ENCODE data around the gene DCLK1. TPM values are rescaled to one million over a fixed set of nuclear protein-coding genes. Genes with fewer than 3 reads are reported as not detected.

Gene DCLK1
- total RNA-seq, 1 experiment from 2014 or later = 2.2 TPM

- H3K27me3 ChIP-seq (replicated peaks) = no peaks in the 10 kb centered on the region
- no peaks in the 10 kb centered on the region for H3K9me3 ChIP-seq (replicated peaks)
- H3K27ac ChIP-seq = no peak overlapping the region
- no peak overlapping the region for H3K4me3 ChIP-seq
- no peak for DNase-seq (ENCODE audit: low read depth in 1 of 2, low spot score in 2 of 2)
- H3K4me1 ChIP-seq (replicated peaks) = peaks cover 70% of the 10 kb centered on the region
- no peaks in the 10 kb centered on the region for H3K36me3 ChIP-seq
Measured at GRCh38 chr13:35767256-35767976, 363.8 kb downstream of the DCLK1 start.

GRCh38 chr13:35766663-35767062, 364.5 kb downstream of the DCLK1 start:
- Histone ChIP-seq H3K27me3 (replicated peaks) (no peaks in the 10 kb centered on the region), H3K9me3 (replicated peaks) (no peaks in the 10 kb centered on the region), H3K36me3 (no peaks in the 10 kb centered on the region), H3K4me3 (no peak overlapping the region), H3K4me1 (replicated peaks) (peaks cover 64% of the 10 kb centered on the region), H3K27ac (no peak overlapping the region)
- no peak for DNase-seq (ENCODE audit: low read depth in 1 of 2, low spot score in 2 of 2)

DNA sequence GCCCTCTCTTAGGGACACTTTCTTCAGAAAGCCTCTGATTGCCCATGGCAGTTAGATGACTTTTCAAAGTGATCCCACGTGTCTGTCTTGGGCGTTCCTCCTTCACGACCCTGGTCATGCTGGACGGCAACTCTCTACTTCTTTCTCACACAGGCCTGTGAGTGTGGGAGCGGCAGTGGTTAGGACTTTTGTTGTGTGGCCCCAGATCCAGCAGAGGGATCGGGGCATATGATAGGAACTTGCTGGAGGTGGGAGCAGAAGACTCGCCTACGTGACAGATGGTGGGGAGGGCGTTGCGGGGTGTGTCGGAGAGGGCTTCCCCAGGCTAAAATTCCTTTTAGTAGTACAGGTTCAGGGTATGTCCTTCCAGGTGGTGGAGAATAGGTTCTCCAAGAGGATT, 365.2 kb downstream of the DCLK1 start:
- no peak overlapping the region for H3K27ac ChIP-seq
- H3K4me1 ChIP-seq (replicated peaks) = peaks cover 57% of the 10 kb centered on the region
- no peak overlapping the region for H3K4me3 ChIP-seq
- no peaks in the 10 kb centered on the region for H3K36me3 ChIP-seq
- no peak for DNase-seq (ENCODE audit: low read depth in 1 of 2, low spot score in 2 of 2)
- H3K9me3 ChIP-seq (replicated peaks) = no peaks in the 10 kb centered on the region
- no peaks in the 10 kb centered on the region for H3K27me3 ChIP-seq (replicated peaks)

DNA sequence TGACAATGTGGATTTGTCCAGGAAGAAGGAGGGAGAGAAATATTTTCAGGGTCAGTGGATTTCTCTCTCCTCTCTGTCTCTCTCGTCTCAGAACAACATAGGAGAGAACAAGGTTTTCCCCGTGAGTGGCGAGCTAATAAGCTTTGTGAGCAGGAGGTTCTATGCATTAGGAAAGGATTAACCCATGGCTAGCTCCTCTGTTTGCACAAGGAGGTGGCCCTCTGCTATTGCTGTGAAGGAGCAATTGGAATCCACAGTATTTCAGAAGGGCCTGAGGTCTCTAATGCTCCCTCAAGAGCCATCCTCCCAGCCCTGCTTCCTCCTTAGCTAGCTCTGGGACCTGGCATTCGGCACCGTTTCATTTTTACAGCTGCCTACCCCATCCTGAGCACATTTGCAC, 365.8 kb downstream of the DCLK1 start:
- no peaks in the 10 kb centered on the region for H3K27me3 ChIP-seq (replicated peaks)
- H3K36me3 ChIP-seq = no peaks in the 10 kb centered on the region
- no peaks in the 10 kb centered on the region for H3K9me3 ChIP-seq (replicated peaks)
- DNase-seq (ENCODE audit: low read depth in 1 of 2, low spot score in 2 of 2) = peak in 1 of 2 experiments; percentile 12
- no peak overlapping the region for H3K4me3 ChIP-seq
- peak overlapping the region; percentile 57 for H3K27ac ChIP-seq
- peaks cover 51% of the 10 kb centered on the region for H3K4me1 ChIP-seq (replicated peaks)

DNA sequence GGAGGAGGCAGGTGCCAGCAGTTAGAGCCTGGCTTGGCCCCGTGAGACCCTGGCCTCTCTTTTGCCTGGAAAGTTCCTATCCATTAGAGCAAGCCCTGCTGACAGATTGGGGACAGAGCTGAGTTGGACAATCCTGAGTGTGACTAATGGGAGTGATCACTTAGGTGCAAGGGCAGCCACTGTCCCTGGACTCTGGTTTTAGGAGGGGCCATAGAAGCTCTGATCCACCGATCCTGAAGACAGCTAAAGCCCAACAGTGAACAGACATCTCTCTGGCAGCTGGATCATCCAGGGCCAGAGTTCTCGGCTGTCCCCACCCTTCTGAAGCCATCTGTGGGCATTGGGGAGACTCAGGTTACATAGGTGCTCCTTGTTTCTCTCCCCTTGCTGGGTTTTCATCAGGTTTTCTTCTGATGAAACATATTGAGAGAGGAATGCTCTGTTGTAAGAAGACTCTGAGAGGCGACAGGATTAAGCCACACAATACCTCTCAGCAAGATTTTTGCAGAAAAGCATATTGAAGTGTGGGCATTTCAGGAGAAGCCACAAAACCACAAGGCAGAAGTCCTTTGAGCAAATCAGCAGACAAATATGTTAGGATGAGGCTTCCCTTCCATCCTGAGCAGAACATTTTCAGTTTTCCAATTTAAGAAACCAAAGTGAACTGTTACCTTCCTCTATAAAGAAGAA, 366.7 kb downstream of the DCLK1 start:
- H3K4me3 ChIP-seq = no peak overlapping the region
- peak in 1 of 2 experiments; percentile 63 for DNase-seq (ENCODE audit: low read depth in 1 of 2, low spot score in 2 of 2)
- H3K27me3 ChIP-seq (replicated peaks) = no peaks in the 10 kb centered on the region
- H3K9me3 ChIP-seq (replicated peaks) = no peaks in the 10 kb centered on the region
- peaks cover 42% of the 10 kb centered on the region for H3K4me1 ChIP-seq (replicated peaks)
- H3K27ac ChIP-seq = peak overlapping the region; percentile 57
- no peaks in the 10 kb centered on the region for H3K36me3 ChIP-seq

DNA sequence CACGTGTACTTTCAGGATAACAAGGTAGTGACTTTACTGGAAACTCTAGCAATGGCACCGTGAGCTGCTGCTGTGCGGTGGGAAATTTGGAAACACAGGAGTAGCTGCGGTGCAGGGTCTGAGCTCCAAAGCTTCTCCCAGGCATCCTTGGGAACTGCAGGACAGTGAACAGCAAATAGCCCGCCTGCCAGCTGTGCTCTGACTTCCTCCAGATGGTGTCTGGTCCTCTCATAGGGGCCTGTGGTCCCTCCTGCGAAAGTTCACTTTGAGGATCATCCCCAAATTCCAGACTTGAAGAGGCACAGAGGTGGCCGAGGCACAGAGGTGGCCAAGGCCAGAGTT, 367.4 kb downstream of the DCLK1 start:
- no peaks in the 10 kb centered on the region for H3K9me3 ChIP-seq (replicated peaks)
- no peaks in the 10 kb centered on the region for H3K36me3 ChIP-seq

DNA sequence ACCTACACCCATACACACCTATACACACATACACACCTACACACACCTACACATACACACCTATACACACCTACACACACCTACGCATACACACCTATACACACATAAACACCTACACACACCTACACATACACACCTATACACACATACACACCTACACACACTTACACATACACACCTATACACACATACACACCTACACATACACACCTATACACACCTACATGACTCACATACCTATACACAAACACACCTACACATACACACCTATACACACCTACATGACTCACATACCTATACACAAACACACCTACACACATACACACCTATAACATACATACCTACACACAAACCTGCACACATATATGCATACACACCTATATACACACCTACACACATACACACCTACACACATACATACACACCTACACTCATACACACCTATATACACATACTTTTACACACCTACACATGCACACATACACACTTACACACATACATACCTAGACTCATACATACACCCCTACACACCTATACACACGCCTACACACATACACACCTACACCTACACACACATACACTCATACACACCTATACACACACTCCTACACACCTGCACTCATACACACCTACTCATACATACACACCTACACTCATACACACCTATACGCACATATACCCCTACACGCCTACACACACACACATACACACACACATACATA, 368.0 kb downstream of the DCLK1 start:
- DNase-seq (ENCODE audit: low read depth in 1 of 2, low spot score in 2 of 2) = no peak
- no peak overlapping the region for H3K27ac ChIP-seq
- no peaks in the 10 kb centered on the region for H3K36me3 ChIP-seq
- H3K9me3 ChIP-seq (replicated peaks) = no peaks in the 10 kb centered on the region
- no peaks in the 10 kb centered on the region for H3K27me3 ChIP-seq (replicated peaks)
- no peak overlapping the region for H3K4me3 ChIP-seq
- peaks cover 30% of the 10 kb centered on the region for H3K4me1 ChIP-seq (replicated peaks)

More for the DNA sequence above, 367.4 kb downstream of the DCLK1 start:
- H3K4me1 ChIP-seq (replicated peaks) = peaks cover 35% of the 10 kb centered on the region
- H3K4me3 ChIP-seq = no peak overlapping the region
- no peaks in the 10 kb centered on the region for H3K27me3 ChIP-seq (replicated peaks)
- DNase-seq (ENCODE audit: low read depth in 1 of 2, low spot score in 2 of 2) = no peak
- H3K27ac ChIP-seq = no peak overlapping the region

DNA sequence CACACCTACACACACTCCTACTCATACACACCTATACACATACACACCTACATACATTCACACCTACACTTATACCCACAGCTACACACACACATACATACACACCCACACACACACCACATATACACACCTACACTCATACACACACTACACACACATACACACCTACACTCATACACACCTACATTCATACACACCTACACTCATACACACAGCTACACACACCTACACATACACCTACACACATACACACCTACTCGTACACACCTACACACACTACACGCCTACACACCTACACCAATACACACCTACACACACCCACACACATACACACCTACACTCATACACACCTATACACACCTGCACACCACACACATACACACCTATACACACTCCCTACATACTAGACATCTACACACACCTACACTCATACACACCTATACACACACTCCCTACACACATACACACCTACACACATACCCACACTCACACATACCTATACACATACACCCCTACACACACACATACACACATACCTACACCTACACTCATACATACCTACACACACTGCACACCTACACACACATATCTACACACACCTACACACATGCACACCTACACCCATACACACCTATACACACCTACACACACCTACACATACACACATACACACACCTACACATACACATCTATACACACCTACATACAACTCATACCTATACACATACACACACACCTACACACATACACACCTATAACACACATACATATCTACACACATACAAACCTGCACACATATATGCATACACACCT, 369.5 kb downstream of the DCLK1 start:
- Histone ChIP-seq H3K27ac (no peak overlapping the region), H3K36me3 (no peaks in the 10 kb centered on the region), H3K9me3 (replicated peaks) (no peaks in the 10 kb centered on the region), H3K4me3 (no peak overlapping the region), H3K27me3 (replicated peaks) (no peaks in the 10 kb centered on the region), H3K4me1 (replicated peaks) (peaks cover 24% of the 10 kb centered on the region)
- no peak for DNase-seq (ENCODE audit: low read depth in 1 of 2, low spot score in 2 of 2)

DNA sequence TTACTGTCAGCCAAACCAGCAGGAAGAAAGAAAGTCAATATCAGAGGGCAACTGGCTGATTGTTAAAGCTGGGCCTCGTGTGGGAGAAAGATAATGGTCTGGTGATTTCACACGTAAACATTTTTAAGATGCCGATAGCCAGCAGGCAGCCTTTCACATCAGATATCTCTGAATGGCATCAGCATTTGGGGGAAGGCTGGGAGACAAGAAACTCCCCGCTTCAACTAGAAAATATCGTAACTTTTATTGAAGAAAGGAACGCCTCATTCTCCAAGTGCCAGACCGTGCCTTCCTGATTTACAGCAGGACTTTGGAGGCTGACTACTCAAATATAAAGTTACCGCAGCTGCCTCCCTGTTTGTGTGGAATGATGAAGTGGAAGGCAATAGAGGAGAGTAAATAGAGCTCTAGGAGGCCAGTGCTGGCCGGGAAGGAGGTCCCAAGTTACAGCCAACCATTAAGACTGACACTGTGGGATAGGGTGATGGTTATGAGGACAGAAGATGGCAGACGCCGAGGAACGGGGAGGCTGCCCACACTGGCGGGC, 370.4 kb downstream of the DCLK1 start:
- Histone ChIP-seq H3K9me3 (replicated peaks) (no peaks in the 10 kb centered on the region), H3K4me1 (replicated peaks) (peaks cover 22% of the 10 kb centered on the region), H3K4me3 (no peak overlapping the region), H3K27ac (no peak overlapping the region), H3K27me3 (replicated peaks) (no peaks in the 10 kb centered on the region), H3K36me3 (no peaks in the 10 kb centered on the region)
- DNase-seq (ENCODE audit: low read depth in 1 of 2, low spot score in 2 of 2) = no peak

GRCh38 chr13:35747594-35747993, 383.6 kb downstream of the DCLK1 start:
- no peak overlapping the region for H3K4me3 ChIP-seq
- no peaks in the 10 kb centered on the region for H3K9me3 ChIP-seq (replicated peaks)
- H3K36me3 ChIP-seq = no peaks in the 10 kb centered on the region
- no peaks in the 10 kb centered on the region for H3K27me3 ChIP-seq (replicated peaks)
- no peak overlapping the region for H3K27ac ChIP-seq
- no peaks in the 10 kb centered on the region for H3K4me1 ChIP-seq (replicated peaks)
- DNase-seq (ENCODE audit: low read depth in 1 of 2, low spot score in 2 of 2) = no peak

- DNase-seq (ENCODE audit: low read depth in 1 of 2, low spot score in 2 of 2) = no peak
- no peak overlapping the region for H3K4me3 ChIP-seq
- H3K27ac ChIP-seq = no peak overlapping the region
- no peaks in the 10 kb centered on the region for H3K27me3 ChIP-seq (replicated peaks)
- no peaks in the 10 kb centered on the region for H3K4me1 ChIP-seq (replicated peaks)
- no peaks in the 10 kb centered on the region for H3K36me3 ChIP-seq
- H3K9me3 ChIP-seq (replicated peaks) = no peaks in the 10 kb centered on the region
Measured at GRCh38 chr13:35744566-35745178, 386.5 kb downstream of the DCLK1 start.

DNA sequence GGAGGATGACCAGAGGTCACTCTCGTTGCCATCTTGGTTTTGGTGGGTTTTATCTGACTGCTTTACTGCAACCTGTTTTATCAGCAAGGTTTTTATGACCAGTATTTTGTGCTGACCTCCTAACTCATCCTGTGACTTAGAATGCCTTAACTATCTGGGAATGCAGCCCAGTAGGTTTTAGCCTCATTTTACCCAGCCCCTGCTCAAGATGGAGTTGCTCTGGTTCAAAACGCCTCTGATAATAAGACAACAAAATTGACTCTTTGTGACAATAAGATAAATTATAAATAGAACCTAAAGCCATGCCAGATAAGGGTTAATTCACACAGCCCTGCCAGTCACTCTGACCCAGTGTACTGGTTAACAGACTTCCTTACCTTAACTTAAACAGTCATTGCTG, 387.0 kb downstream of the DCLK1 start:
- Histone ChIP-seq H3K27me3 (replicated peaks) (no peaks in the 10 kb centered on the region), H3K4me1 (replicated peaks) (no peaks in the 10 kb centered on the region), H3K9me3 (replicated peaks) (no peaks in the 10 kb centered on the region), H3K36me3 (no peaks in the 10 kb centered on the region), H3K27ac (no peak overlapping the region), H3K4me3 (no peak overlapping the region)
- DNase-seq (ENCODE audit: low read depth in 1 of 2, low spot score in 2 of 2) = no peak

GRCh38 chr13:35743165-35743564, 388.0 kb downstream of the DCLK1 start:
- H3K4me1 ChIP-seq (replicated peaks) = no peaks in the 10 kb centered on the region
- no peaks in the 10 kb centered on the region for H3K9me3 ChIP-seq (replicated peaks)
- no peak for DNase-seq (ENCODE audit: low read depth in 1 of 2, low spot score in 2 of 2)
- no peaks in the 10 kb centered on the region for H3K27me3 ChIP-seq (replicated peaks)
- H3K36me3 ChIP-seq = no peaks in the 10 kb centered on the region
- H3K27ac ChIP-seq = no peak overlapping the region
- no peak overlapping the region for H3K4me3 ChIP-seq
